ENCODE data around the gene TPRN.
A peak's percentile ranks its signal among the peaks of the same experiment; 100 is the strongest.

TPRN gene

GRCh38 chr9:137161558-137162486 is 38.7 kb downstream of the TPRN start:
- DNase-seq (ENCODE audit: low read depth, low spot score): no peak

- no peak for DNase-seq (ENCODE audit: low read depth, low spot score)
Measured at GRCh38 chr9:137160716-137161557, 39.6 kb downstream of the TPRN start.

- no peak for DNase-seq (ENCODE audit: low read depth, low spot score)
Measured at GRCh38 chr9:137160054-137160425, 40.5 kb downstream of the TPRN start.

GRCh38 chr9:137159105-137160053 is 41.2 kb downstream of the TPRN start:
- DNase-seq (ENCODE audit: low read depth, low spot score): no peak

GRCh38 chr9:137158625-137159024 is 41.9 kb downstream of the TPRN start:
- DNase-seq (ENCODE audit: low read depth, low spot score): no peak

- no peak for DNase-seq (ENCODE audit: low read depth, low spot score)
Measured at GRCh38 chr9:137157618-137158415, 42.7 kb downstream of the TPRN start.

GRCh38 chr9:137156567-137157375 is 43.8 kb downstream of the TPRN start:
- DNase-seq (ENCODE audit: low read depth, low spot score): peak; percentile 14

- no peak for DNase-seq (ENCODE audit: low read depth, low spot score)
Measured at GRCh38 chr9:137152844-137153405, 47.6 kb downstream of the TPRN start.

- no peak for DNase-seq (ENCODE audit: low read depth, low spot score)
Measured at GRCh38 chr9:137150617-137151457, 49.7 kb downstream of the TPRN start.

- DNase-seq (ENCODE audit: low read depth, low spot score): no peak
Measured at GRCh38 chr9:137149942-137150616, 50.5 kb downstream of the TPRN start.

GRCh38 chr9:137149363-137149762 is 51.2 kb downstream of the TPRN start:
- no peak for DNase-seq (ENCODE audit: low read depth, low spot score)

GRCh38 chr9:137148661-137149060 is 51.9 kb downstream of the TPRN start:
- DNase-seq (ENCODE audit: low read depth, low spot score): no peak

- DNase-seq (ENCODE audit: low read depth, low spot score): no peak
Measured at GRCh38 chr9:137148242-137148641, 52.3 kb downstream of the TPRN start.

- no peak for DNase-seq (ENCODE audit: low read depth, low spot score)
Measured at GRCh38 chr9:137147793-137148160, 52.8 kb downstream of the TPRN start.

- DNase-seq (ENCODE audit: low read depth, low spot score): no peak
Measured at GRCh38 chr9:137147091-137147792, 53.3 kb downstream of the TPRN start.

- no peak for DNase-seq (ENCODE audit: low read depth, low spot score)
Measured at GRCh38 chr9:137146527-137146918, 54.0 kb downstream of the TPRN start.

- DNase-seq (ENCODE audit: low read depth, low spot score): no peak
Measured at GRCh38 chr9:137145731-137146526, 54.6 kb downstream of the TPRN start.

Data from activated naive CD8-positive, alpha-beta T cell treated with anti-CD3 and anti-CD28 coated beads, Interleukin-2, amount 50 U/mL, for 16 hours (primary cell).